NB4 (cell line): ENCODE measurements around the gene GOLGB1.

Experiments
- CTCF ChIP-seq: IDR thresholded peaks from one replicate; pipeline ENCODE4 v1.5.1; 2012; ENCODE audit warnings: low read depth, low read length
- MAX ChIP-seq: IDR thresholded peaks from 2 replicates; pipeline ENCODE4 v1.6.1; 2011; ENCODE audit warnings: low read depth, low read length
- POLR2A ChIP-seq: IDR thresholded peaks from 2 replicates; pipeline ENCODE4 v1.6.1; 2011; ENCODE audit warnings: mild to moderate bottlenecking; ENCODE audit not compliant: insufficient read length; ENCODE audit errors: extremely low read depth

GRCh38 chr3:121698901-121699300, 50.6 kb downstream of the GOLGB1 start:
- TF ChIP-seq CTCF (no peak), POLR2A (no peak), MAX (no peak)
